Measurements from ENCODE around the gene G2E3. TPM values are rescaled to one million over a fixed set of nuclear protein-coding genes. Genes with fewer than 3 reads are reported as not detected.

G2E3 gene
- total and polyA plus RNA-seq, 2 donors (not counting 3 experiments of a cell fraction or from before 2014, with no cell fraction given): 4.2 to 34.8 TPM

- Histone ChIP-seq H2AFZ (ENCODE audit: low read depth, low read length) (no peak overlapping the region), H3K27me3 (ENCODE audit: control insufficient read depth in 2 of 2, insufficient read depth in 2 of 2, low read length in 2 of 2) (no peaks in the 10 kb centered on the region), H3K36me3 (ENCODE audit: control insufficient read depth in 2 of 2, extremely low read depth in 1 of 2, insufficient read depth in 2 of 2, low read length in 2 of 2) (no peaks in the 10 kb centered on the region), H3K4me2 (ENCODE audit: insufficient read depth, low read length) (peak overlapping the region; percentile 24), H3K9me3 (replicated peaks; ENCODE audit: control insufficient read depth, insufficient read depth, low read length) (no peaks in the 10 kb centered on the region), H3K4me1 (ENCODE audit: control insufficient read depth, extremely low read depth, insufficient read depth, low read length) (peaks cover 11% of the 10 kb centered on the region), H3K4me3 (replicated peaks in 1 of 3; ENCODE audit: insufficient read depth in 1 of 3, low read depth in 1 of 3, low read length in 3 of 3) (no peak overlapping the region), H3K9ac (replicated peaks; ENCODE audit: extremely low read depth, insufficient read depth, low read length) (no peak overlapping the region), H4K20me1 (replicated peaks; ENCODE audit: control insufficient read depth, extremely low read depth, insufficient read depth, low read length) (peaks cover 4% of the 10 kb centered on the region), H3K79me2 (ENCODE audit: control insufficient read depth, insufficient read depth, low read length) (peaks cover 100% of the 10 kb centered on the region), H3K9me1 (replicated peaks; ENCODE audit: control insufficient read depth, extremely low read depth, insufficient read depth, low read length) (peaks cover 2% of the 10 kb centered on the region), H3K27ac (ENCODE audit: insufficient read depth, low read depth, low read length) (peak overlapping the region; percentile 23)
- FAIRE-seq (no peak), DNase-seq (ENCODE audit: low read depth, low spot score) (peak; percentile 63)
- ChIA-PET CTCF (interaction anchor here (1.4 kb wide), 1 partner anchor 198 kb away, joined by 3 read pairs; no protein-coding TSS in a partner anchor), POLR2A (no interaction called here)
- intact Hi-C loops (cut with micrococcal nuclease): no loop called here
- TF ChIP-seq POLR2A (IDR thresholded peaks at IDR 0.05; ENCODE audit: low read depth, low read length): no peak
- peak; percentile 15 for TF ChIP-seq FOS (IDR thresholded peaks at IDR 0.05; ENCODE audit: borderline replicate concordance, insufficient read depth, low read length)
- TF ChIP-seq POLR2AphosphoS5 (IDR thresholded peaks at IDR 0.05; ENCODE audit: insufficient read depth, low read depth, low read length): no peak
- TF ChIP-seq CTCF (IDR thresholded peaks at IDR 0.05; ENCODE audit: extremely low read depth in 1 of 2, insufficient read depth in 1 of 2, low read depth in 1 of 2, low read length in 2 of 2): no peak
- TF ChIP-seq EZH2 (IDR thresholded peaks at IDR 0.05; ENCODE audit: borderline replicate concordance, low read depth, low read length, severe bottlenecking): no peak
- TF ChIP-seq JUN (IDR thresholded peaks at IDR 0.05; ENCODE audit: borderline replicate concordance, insufficient read depth, insufficient read length, low read depth): no peak
- TF ChIP-seq GATA2 (IDR thresholded peaks at IDR 0.05; ENCODE audit: insufficient read depth, insufficient read length, low read depth, low read length): no peak
- no peak for TF ChIP-seq MAX (IDR thresholded peaks at IDR 0.05; ENCODE audit: insufficient read depth, insufficient read length)
- dilution Hi-C loops (cut with MboI; ENCODE audit: extremely low pct_ligation_motif_present, low sequenced_read_pairs): no loop called here
- no TSS peak for BruUV-seq (replicated peaks)
Observed at GRCh38 chr14:30573226-30573814, 14.4 kb downstream of the G2E3 start.

Measured in endothelial cell of umbilical vein (primary cell).